CD4-positive, alpha-beta T cell treated with Interleukin-6 for 4 hours (primary cell): ENCODE measurements around the gene TMBIM4.
"Not testable (repeated sequence)": the region's sequence is repeated elsewhere in the genome, so short reads cannot be mapped to it uniquely, and the experiment has no call there.

Experiments
- DNase-seq: peaks from one replicate; pipeline ENCODE4 v3.0.0-alpha.2; 2020; ENCODE audit warnings: mixed read lengths

Gene TMBIM4

GRCh38 chr12:66182956-66183355 is 13.2 kb upstream of the TMBIM4 start:
- no peak for DNase-seq

- no peak for DNase-seq
Observed at GRCh38 chr12:66176105-66176900, 6.5 kb upstream of the TMBIM4 start.

GRCh38 chr12:66174391-66175325 is 4.9 kb upstream of the TMBIM4 start:
- not testable (repeated sequence) for DNase-seq

- no peak for DNase-seq
Observed at GRCh38 chr12:66170606-66171005, 810 bp upstream of the TMBIM4 start.

- DNase-seq, result no peak
Observed at GRCh38 chr12:66168410-66168809, 1.4 kb downstream of the TMBIM4 start.

- DNase-seq, result no peak
Observed at GRCh38 chr12:66166561-66166960, 3.2 kb downstream of the TMBIM4 start.

GRCh38 chr12:66165141-66165540 is 4.7 kb downstream of the TMBIM4 start:
- DNase-seq, result no peak

GRCh38 chr12:66164349-66164821 is 5.4 kb downstream of the TMBIM4 start:
- no peak for DNase-seq

GRCh38 chr12:66163289-66163688 is 6.5 kb downstream of the TMBIM4 start:
- no peak for DNase-seq

GRCh38 chr12:66162701-66163100 is 7.1 kb downstream of the TMBIM4 start:
- no peak for DNase-seq

GRCh38 chr12:66160704-66161103 is 9.1 kb downstream of the TMBIM4 start:
- no peak for DNase-seq

- no peak for DNase-seq
Observed at GRCh38 chr12:66159123-66159522, 10.7 kb downstream of the TMBIM4 start.

- no peak for DNase-seq
Observed at GRCh38 chr12:66156654-66157053, 13.1 kb downstream of the TMBIM4 start.

- DNase-seq, result no peak
Observed at GRCh38 chr12:66154776-66155175, 15.0 kb downstream of the TMBIM4 start.

GRCh38 chr12:66152732-66153131 is 17.1 kb downstream of the TMBIM4 start:
- no peak for DNase-seq

- no peak for DNase-seq
Observed at GRCh38 chr12:66149702-66150398, 19.9 kb downstream of the TMBIM4 start.

GRCh38 chr12:66144791-66145754 is 24.7 kb downstream of the TMBIM4 start:
- DNase-seq, result no peak

- DNase-seq, result no peak
Observed at GRCh38 chr12:66143868-66144267, 25.9 kb downstream of the TMBIM4 start.

- no peak for DNase-seq
Observed at GRCh38 chr12:66142826-66143225, 27.0 kb downstream of the TMBIM4 start.

- no peak for DNase-seq
Observed at GRCh38 chr12:66141299-66141698, 28.5 kb downstream of the TMBIM4 start.

GRCh38 chr12:66140731-66141130 is 29.1 kb downstream of the TMBIM4 start:
- DNase-seq, result no peak

- DNase-seq, result no peak
Observed at GRCh38 chr12:66139328-66139727, 30.5 kb downstream of the TMBIM4 start.
